Fibroblast of skin of left quadriceps (primary cell): ENCODE results near the gene CASP8AP2.
"Not testable (repeated sequence)": the region's sequence is repeated elsewhere in the genome, so short reads cannot be mapped to it uniquely, and the experiment has no call there.

ENCODE experiments used
- DNase-seq, 2 experiments: peaks; one replicate each; pipeline ENCODE4 v3.0.0-alpha.2; 2013; ENCODE audit warnings: low read depth in 2 of 2

The CASP8AP2 gene

DNA sequence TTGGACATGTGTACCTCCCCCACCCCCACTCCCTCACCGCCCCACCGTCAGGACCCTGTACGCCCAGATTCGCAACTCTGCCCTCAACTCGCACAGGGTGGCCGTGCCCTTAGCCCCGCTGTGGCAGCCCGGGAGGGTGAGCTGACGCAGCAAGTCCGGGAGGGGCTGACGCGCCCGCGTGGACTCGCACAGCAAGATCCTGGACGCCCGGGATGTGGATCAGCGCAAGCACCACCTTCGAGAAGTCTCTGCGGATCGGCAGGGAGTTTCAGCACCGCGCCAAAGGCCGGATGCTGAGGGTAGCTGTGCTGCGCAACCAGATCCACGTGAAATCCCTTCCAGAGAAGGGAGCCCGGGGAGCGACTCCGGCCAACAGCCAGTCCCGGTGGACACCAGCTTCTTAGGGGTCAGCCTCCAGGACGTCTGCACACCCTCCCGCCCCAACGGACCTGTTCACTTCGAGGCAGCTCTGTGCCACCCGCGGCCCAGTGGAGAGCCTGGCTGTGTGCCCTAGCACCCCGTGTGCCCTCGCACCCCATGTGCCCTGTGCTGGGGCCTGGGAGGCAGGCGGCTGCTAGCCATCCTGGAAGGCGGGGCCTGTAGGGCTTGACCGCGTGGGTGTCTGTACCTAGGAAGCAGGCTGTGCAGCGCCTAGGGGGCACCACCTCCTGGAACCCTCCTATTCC lies 57.9 kb downstream of the CASP8AP2 start:
- DNase-seq, result no peak

- no peak for DNase-seq
Measured at GRCh38 chr6:89888138-89888514, 58.4 kb downstream of the CASP8AP2 start.

GRCh38 chr6:89888871-89889270 lies 59.2 kb downstream of the CASP8AP2 start:
- DNase-seq, result no peak

GRCh38 chr6:89890845-89891528 lies 61.3 kb downstream of the CASP8AP2 start:
- not testable (repeated sequence) for DNase-seq

GRCh38 chr6:89892577-89892976 lies 62.9 kb downstream of the CASP8AP2 start:
- DNase-seq, result not testable (repeated sequence)

- DNase-seq, result no peak
Measured at GRCh38 chr6:89894169-89894568, 64.5 kb downstream of the CASP8AP2 start, which contains the start of gene GJA10. Gene GJA10, plus strand, starts transcription at chr6:89894469. Its CDS starts 0 bp downstream, at chr6:89894469.

GRCh38 chr6:89895276-89895874 lies 65.7 kb downstream of the CASP8AP2 start:
- peak; percentile 24 to 33 for DNase-seq

DNA sequence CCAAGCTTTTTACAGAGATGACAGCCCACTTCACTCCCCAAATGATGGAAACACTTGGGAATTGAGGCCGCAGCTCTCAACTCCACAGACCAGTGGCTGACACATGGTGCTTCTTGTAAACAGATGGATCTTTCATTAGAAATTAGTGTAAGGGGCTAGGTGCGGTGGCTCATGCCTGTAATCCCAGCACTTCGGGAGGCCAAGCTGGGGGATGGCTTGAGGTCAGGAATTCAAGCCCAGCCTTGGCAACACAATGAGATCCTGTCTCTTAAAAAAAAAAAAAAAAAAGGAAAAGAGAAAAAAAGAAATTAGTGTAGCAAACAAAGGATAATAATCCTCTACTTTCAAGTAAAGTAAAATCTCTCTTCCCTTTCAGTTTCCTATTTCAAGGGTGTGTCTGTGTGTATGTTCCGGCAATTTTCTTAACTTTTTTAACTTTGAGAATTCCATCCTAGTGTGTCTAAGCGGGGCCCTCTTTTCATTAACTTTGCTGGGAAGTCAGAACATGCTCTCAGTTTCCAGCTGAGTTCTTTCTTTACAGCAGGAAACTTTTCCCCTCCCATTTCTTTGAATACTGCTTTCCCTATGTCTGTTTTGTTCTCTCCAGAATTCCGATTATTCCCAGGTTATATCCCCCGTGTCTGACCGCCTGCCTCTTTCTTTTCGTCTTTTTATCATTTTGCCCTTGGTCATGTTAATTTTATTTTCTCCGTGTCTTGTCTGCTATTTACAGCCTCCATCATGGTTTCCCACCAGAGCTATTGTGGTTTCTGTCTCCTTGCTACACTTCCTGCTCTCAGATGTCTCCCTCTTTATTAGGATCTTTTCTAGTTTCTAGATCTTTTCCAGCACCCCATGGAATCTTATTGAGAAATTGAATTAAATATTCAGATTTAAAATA lies 80.6 kb downstream of the CASP8AP2 start:
- DNase-seq, result not testable (repeated sequence)

DNA sequence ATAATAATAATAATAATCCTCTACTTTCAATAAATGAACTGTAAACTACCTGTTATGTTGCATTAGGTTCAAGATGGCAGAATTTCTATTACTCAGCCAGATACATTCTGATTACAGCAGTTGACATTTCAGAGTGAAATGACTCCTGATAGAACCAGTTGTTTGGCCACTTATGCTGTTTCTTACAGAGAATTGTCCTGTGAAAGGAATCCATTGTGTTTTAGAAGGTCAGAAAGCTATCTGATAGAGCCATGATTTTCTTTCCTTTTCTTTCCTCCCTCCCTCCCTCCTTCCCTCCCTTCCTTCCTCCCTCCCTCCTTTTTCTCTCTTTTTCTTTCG lies 81.2 kb downstream of the CASP8AP2 start:
- no peak for DNase-seq

DNA sequence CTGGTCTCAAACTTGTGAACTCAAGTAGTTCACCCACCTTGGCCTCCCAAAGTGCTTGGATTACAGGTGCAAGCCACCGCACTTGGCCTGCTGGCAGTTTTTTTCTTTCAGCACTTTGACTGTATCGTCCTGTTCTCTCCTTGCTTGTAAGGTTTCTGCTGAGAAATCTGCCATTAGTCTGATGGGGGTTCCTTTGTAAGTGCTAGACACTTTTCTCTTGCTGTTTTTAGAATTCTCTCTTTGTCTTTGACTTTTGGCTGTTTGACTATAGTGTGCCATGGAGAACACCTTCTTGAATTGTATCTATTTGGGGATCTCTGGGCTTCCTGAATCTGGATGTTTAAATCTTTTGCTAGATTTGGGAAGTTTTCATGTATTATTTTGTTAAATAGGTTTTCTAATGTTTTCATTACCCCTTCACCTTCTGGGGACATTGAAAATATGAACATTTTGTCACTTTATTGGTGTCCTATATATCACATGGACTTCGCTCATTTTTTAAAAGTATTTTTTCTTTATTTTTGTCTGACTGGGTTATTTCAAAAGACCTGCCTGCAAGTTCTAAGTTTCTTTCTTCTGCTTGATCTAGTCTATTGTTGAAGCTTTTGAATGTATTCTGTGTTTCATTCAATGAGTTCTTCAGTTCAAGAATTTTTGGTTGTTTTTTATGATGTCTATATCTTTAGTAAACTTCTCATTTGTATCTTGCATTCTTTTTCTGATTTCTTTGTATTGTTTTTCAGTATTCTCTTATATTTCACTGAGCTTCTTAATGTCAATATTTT lies 86.6 kb downstream of the CASP8AP2 start:
- no peak for DNase-seq

- DNase-seq, result no peak
Measured at GRCh38 chr6:89917216-89917615, 87.5 kb downstream of the CASP8AP2 start.

GRCh38 chr6:89917801-89918366 lies 88.2 kb downstream of the CASP8AP2 start:
- no peak for DNase-seq
